ENCODE results near the gene NEK6.

GRCh38 chr9:124399968-124400940 lies 142.5 kb downstream of the NEK6 start:
- TF ChIP-seq CTCF (IDR thresholded peaks at IDR 0.05) = no peak
- TF ChIP-seq POLR2A (IDR thresholded peaks at IDR 0.05) = no peak

Data from lower leg skin (tissue), 3 donors.